HEK293 (cell line): ENCODE data around the gene SPTBN1.

Experiments used
- CTCF ChIA-PET: fragments of 350-600 bp; formaldehyde crosslinking; extraction: SDS; loops from one replicate; lab custom pipeline; 2021; ENCODE audit warnings: antibody characterized with exemption; lab: Yijun Ruan, JAX
- POLR2A ChIA-PET: fragments of 300-600 bp; formaldehyde crosslinking; extraction: SDS; loops from one replicate; lab custom pipeline; 2020; ENCODE audit warnings: antibody characterized with exemption, inconsistent platforms; lab: Yijun Ruan, JAX
- H3K27ac ChIP-seq: fragments of 200-500 bp; sonication (Bioruptor generic); 2 replicates; pipeline ENCODE4 v1.5.1; 2014; ENCODE audit warnings: low read depth, low read length, control low read depth, inconsistent platforms; ENCODE audit errors: extremely low read depth
- H3K36me3 ChIP-seq, 2 experiments: fragments of 200-500 bp in 1 of 2; sonication (Bioruptor generic) in 1 of 2; 1 replicate in 1 of 2; 2 replicates in 1 of 2; pipeline ENCODE4 v1.5.1; 2014 to 2017; ENCODE audit warnings: inconsistent platforms in 2 of 2, low read length in 2 of 2; ENCODE audit not compliant: control insufficient read depth in 2 of 2, insufficient read depth in 1 of 2
- H3K4me1 ChIP-seq: fragments of 200-500 bp; sonication (Bioruptor generic); 2 replicates; pipeline ENCODE4 v1.5.1; 2014; ENCODE audit warnings: mild to moderate bottlenecking, low read length, inconsistent platforms; ENCODE audit not compliant: control insufficient read depth, insufficient read depth
- H3K4me3 ChIP-seq: 2 replicates; pipeline ENCODE4 v1.5.1; 2011; ENCODE audit warnings: low read depth, mild to moderate bottlenecking, control low read depth, low read length, moderate library complexity
- H3K9me3 ChIP-seq: fragments of 200-500 bp; sonication (Bioruptor generic); 2 replicates; pipeline ENCODE4 v1.5.1; 2014; ENCODE audit warnings: low read depth, low read length, inconsistent platforms; ENCODE audit not compliant: control insufficient read depth, insufficient read depth
- IKZF3 ChIP-seq: fragments of 450-650 bp; IDR thresholded peaks from 2 replicates; pipeline ENCODE4 v1.5.0; 2018; ENCODE audit warnings: missing biosample characterization, mild to moderate bottlenecking, missing genetic modification characterization, moderate library complexity
- WT1 ChIP-seq: fragments of 450-650 bp; formaldehyde crosslinking; IDR thresholded peaks from 2 replicates; pipeline ENCODE4 v1.5.1; 2016; ENCODE audit warnings: missing biosample characterization, missing genetic modification characterization
- ZBTB11 ChIP-seq: fragments of 450-650 bp; formaldehyde crosslinking; conservative IDR thresholded peaks from 2 replicates; pipeline ENCODE4 v1.5.1; 2016; ENCODE audit warnings: low read depth, missing biosample characterization, missing genetic modification characterization
- ZNF776 ChIP-seq: fragments of 450-650 bp; formaldehyde crosslinking; IDR thresholded peaks from 2 replicates; pipeline ENCODE4 v1.5.0; 2017; ENCODE audit warnings: missing biosample characterization, missing genetic modification characterization, borderline replicate concordance
- TF ChIP-seq, protein P1 (sequence below): fragments of 450-650 bp; formaldehyde crosslinking; IDR thresholded peaks from 2 replicates; pipeline ENCODE4 v1.5.1; 2017; ENCODE audit warnings: missing biosample characterization, missing genetic modification characterization
- TF ChIP-seq, protein P2 (sequence below): fragments of 450-650 bp; IDR thresholded peaks from 2 replicates; pipeline ENCODE4 v1.5.1; 2018; ENCODE audit warnings: missing biosample characterization, missing genetic modification characterization
- TF ChIP-seq, protein P3 (sequence below): fragments of 450-650 bp; formaldehyde crosslinking; IDR thresholded peaks from 2 replicates; pipeline ENCODE4 v1.5.1; 2016; ENCODE audit warnings: missing biosample characterization, missing genetic modification characterization
- TF ChIP-seq, protein P4 (sequence below): fragments of 450-650 bp; formaldehyde crosslinking; IDR thresholded peaks from 2 replicates; pipeline ENCODE4 v1.5.1; 2016; ENCODE audit warnings: missing biosample characterization, missing genetic modification characterization
- TF ChIP-seq, protein P5 (sequence below): fragments of 450-650 bp; formaldehyde crosslinking; IDR thresholded peaks from 2 replicates; pipeline ENCODE4 v1.5.1; 2017; ENCODE audit warnings: missing biosample characterization, missing genetic modification characterization

The SPTBN1 gene

DNA sequence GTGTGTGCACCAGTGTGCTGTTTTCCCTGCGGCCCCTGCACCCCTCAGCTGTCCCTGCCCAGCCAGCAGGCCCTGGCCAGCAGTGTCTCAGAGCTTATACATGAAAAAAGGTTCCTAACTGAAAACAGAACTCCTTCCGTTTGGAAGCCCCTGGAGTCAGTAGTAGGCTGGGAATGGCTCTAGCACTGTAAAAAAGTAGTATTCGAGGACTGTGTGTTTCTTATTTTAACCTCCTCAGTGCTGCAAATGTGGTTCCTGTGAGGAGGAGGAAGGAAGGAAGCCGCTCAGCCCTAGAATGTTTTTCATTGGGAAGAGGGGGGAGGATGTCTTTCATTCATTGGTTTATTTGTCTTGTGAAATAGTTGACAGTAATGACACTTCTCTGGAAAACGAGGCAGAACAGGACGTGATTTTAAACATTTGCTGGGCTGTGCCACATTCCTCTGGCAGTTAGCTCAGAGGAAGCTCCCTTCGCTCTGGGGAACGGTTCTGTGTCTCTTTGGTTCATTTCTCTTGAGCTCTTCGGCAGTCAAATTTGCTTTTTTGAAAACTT, 103.5 kb downstream of the SPTBN1 start:
- TF ChIP-seq, protein P1, sequence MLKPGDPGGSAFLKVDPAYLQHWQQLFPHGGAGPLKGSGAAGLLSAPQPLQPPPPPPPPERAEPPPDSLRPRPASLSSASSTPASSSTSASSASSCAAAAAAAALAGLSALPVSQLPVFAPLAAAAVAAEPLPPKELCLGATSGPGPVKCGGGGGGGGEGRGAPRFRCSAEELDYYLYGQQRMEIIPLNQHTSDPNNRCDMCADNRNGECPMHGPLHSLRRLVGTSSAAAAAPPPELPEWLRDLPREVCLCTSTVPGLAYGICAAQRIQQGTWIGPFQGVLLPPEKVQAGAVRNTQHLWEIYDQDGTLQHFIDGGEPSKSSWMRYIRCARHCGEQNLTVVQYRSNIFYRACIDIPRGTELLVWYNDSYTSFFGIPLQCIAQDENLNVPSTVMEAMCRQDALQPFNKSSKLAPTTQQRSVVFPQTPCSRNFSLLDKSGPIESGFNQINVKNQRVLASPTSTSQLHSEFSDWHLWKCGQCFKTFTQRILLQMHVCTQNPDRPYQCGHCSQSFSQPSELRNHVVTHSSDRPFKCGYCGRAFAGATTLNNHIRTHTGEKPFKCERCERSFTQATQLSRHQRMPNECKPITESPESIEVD (tag by site-specific recombination): peak; percentile 51
- TF ChIP-seq WT1 (tag by site-specific recombination) (peak; percentile 38; the same call in 1 of the 2 replicates), IKZF3 (tag by site-specific recombination) (0 out of 2 replicates have a peak, but pooled peaks have one; percentile 14), ZBTB11 (0 out of 2 replicates have a peak, but pooled peaks have one; percentile 10), ZNF776 (tag by site-specific recombination) (no peak)
- TF ChIP-seq, protein P2, sequence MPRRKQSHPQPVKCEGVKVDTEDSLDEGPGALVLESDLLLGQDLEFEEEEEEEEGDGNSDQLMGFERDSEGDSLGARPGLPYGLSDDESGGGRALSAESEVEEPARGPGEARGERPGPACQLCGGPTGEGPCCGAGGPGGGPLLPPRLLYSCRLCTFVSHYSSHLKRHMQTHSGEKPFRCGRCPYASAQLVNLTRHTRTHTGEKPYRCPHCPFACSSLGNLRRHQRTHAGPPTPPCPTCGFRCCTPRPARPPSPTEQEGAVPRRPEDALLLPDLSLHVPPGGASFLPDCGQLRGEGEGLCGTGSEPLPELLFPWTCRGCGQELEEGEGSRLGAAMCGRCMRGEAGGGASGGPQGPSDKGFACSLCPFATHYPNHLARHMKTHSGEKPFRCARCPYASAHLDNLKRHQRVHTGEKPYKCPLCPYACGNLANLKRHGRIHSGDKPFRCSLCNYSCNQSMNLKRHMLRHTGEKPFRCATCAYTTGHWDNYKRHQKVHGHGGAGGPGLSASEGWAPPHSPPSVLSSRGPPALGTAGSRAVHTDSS (tag by site-specific recombination): peak; percentile 34
- TF ChIP-seq, protein P3, sequence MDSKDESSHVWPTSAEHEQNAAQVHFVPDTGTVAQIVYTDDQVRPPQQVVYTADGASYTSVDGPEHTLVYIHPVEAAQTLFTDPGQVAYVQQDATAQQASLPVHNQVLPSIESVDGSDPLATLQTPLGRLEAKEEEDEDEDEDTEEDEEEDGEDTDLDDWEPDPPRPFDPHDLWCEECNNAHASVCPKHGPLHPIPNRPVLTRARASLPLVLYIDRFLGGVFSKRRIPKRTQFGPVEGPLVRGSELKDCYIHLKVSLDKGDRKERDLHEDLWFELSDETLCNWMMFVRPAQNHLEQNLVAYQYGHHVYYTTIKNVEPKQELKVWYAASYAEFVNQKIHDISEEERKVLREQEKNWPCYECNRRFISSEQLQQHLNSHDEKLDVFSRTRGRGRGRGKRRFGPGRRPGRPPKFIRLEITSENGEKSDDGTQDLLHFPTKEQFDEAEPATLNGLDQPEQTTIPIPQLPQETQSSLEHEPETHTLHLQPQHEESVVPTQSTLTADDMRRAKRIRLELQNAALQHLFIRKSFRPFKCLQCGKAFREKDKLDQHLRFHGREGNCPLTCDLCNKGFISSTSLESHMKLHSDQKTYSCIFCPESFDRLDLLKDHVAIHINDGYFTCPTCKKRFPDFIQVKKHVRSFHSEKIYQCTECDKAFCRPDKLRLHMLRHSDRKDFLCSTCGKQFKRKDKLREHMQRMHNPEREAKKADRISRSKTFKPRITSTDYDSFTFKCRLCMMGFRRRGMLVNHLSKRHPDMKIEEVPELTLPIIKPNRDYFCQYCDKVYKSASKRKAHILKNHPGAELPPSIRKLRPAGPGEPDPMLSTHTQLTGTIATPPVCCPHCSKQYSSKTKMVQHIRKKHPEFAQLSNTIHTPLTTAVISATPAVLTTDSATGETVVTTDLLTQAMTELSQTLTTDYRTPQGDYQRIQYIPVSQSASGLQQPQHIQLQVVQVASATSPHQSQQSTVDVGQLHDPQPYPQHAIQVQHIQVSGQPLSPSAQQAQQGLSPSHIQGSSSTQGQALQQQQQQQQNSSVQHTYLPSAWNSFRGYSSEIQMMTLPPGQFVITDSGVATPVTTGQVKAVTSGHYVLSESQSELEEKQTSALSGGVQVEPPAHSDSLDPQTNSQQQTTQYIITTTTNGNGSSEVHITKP (tag by site-specific recombination): peak; percentile 43; the same call in 1 of the 2 replicates
- TF ChIP-seq, protein P4, sequence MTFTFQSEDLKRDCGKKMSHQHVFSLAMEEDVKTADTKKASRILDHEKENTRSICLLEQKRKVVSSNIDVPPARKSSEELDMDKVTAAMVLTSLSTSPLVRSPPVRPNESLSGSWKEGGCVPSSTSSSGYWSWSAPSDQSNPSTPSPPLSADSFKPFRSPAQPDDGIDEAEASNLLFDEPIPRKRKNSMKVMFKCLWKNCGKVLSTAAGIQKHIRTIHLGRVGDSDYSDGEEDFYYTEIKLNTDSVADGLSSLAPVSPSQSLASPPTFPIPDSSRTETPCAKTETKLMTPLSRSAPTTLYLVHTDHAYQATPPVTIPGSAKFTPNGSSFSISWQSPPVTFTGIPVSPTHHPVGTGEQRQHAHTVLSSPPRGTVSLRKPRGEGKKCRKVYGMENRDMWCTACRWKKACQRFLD: no peak
- TF ChIP-seq, protein P5, sequence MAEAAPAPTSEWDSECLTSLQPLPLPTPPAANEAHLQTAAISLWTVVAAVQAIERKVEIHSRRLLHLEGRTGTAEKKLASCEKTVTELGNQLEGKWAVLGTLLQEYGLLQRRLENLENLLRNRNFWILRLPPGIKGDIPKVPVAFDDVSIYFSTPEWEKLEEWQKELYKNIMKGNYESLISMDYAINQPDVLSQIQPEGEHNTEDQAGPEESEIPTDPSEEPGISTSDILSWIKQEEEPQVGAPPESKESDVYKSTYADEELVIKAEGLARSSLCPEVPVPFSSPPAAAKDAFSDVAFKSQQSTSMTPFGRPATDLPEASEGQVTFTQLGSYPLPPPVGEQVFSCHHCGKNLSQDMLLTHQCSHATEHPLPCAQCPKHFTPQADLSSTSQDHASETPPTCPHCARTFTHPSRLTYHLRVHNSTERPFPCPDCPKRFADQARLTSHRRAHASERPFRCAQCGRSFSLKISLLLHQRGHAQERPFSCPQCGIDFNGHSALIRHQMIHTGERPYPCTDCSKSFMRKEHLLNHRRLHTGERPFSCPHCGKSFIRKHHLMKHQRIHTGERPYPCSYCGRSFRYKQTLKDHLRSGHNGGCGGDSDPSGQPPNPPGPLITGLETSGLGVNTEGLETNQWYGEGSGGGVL (tag by site-specific recombination): 0 out of 2 replicates have a peak, but pooled peaks have one; percentile 20
- TF ChIP-seq, all 188 proteins: peak for 7

More for the DNA sequence above, 103.5 kb downstream of the SPTBN1 start:
- Histone ChIP-seq H3K36me3 (no peaks in the 10 kb centered on the region), H3K9me3 (no peaks in the 10 kb centered on the region), H3K4me3 (peak overlapping the region; percentile 76), H3K4me1 (peaks cover 5% of the 10 kb centered on the region), H3K27ac (peak overlapping the region; percentile 96)
- CTCF ChIA-PET: interaction anchor here (1.2 to 3.0 kb wide), 2 partner anchors 37 to 453 kb away, joined by 3 to 24 read pairs; no protein-coding TSS in a partner anchor
- POLR2A ChIA-PET: interaction anchor here (0.6 to 3.0 kb wide), 16 partner anchors 12 to 272 kb away, joined by 3 to 48 read pairs (median 5); no protein-coding TSS in a partner anchor
